ENCODE measurements around the gene NCK2.

DNA sequence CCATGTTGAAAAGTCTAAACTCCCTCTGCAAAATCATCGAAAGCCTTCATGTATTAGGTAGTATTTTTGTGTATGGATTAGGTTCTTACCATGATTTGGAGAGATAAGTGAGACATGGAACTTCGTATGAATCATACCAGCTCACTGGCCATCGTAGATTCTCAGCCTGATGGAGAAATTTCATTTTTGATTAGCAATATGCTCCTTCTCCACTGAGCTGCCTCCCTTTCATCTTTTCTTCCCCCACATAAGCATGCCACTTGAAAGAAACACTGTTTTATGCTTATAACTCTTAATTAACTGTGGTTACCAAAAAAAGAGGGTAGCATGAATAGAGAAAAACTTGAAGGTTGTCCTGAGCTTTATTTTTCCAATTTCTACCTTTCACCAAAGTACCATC lies 111.9 kb downstream of the NCK2 start:
- TF ChIP-seq, protein P1, sequence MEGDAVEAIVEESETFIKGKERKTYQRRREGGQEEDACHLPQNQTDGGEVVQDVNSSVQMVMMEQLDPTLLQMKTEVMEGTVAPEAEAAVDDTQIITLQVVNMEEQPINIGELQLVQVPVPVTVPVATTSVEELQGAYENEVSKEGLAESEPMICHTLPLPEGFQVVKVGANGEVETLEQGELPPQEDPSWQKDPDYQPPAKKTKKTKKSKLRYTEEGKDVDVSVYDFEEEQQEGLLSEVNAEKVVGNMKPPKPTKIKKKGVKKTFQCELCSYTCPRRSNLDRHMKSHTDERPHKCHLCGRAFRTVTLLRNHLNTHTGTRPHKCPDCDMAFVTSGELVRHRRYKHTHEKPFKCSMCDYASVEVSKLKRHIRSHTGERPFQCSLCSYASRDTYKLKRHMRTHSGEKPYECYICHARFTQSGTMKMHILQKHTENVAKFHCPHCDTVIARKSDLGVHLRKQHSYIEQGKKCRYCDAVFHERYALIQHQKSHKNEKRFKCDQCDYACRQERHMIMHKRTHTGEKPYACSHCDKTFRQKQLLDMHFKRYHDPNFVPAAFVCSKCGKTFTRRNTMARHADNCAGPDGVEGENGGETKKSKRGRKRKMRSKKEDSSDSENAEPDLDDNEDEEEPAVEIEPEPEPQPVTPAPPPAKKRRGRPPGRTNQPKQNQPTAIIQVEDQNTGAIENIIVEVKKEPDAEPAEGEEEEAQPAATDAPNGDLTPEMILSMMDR (IDR thresholded peaks at IDR 0.05; ENCODE audit: low read depth, low read length, poor library complexity, severe bottlenecking), result no peak
- TF ChIP-seq EZH2phosphoT487 (IDR thresholded peaks at IDR 0.05; ENCODE audit: borderline replicate concordance, low read length), result no peak

Measured in DOHH2 (cell line).